22Rv1 (cell line): ENCODE results near the gene BBS1.

Experiments used
- ZFX ChIP-seq: fragments of 450-650 bp; IDR thresholded peaks from 2 replicates; pipeline ENCODE4 v1.6.1; 2017; ENCODE audit warnings: antibody characterized with exemption, borderline replicate concordance
- TF ChIP-seq, protein P1 (sequence below): fragments of 450-650 bp; IDR thresholded peaks from 2 replicates; pipeline ENCODE4 v1.5.1; 2017; ENCODE audit warnings: mild to moderate bottlenecking

DNA sequence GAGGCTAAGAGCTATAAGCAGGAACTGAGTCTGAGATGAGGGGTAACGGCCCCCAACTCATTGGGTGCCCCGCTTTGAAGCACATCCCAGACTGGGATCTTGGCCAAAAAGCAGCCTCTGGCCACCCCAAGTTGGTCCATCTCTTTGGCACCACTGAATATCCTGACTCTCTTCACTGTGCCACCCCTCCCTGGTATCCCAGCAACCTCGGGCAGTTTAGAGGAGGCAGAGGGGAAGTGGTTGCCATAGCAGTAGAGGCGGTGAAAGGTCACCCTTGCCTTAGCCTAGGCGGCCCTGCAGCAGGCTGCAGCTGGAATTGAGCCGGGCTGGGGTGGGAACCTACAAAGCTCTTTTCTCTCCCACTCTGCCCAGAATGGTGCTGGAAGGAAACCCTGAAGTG lies 42.7 kb upstream of the BBS1 start:
- TF ChIP-seq, protein P1, sequence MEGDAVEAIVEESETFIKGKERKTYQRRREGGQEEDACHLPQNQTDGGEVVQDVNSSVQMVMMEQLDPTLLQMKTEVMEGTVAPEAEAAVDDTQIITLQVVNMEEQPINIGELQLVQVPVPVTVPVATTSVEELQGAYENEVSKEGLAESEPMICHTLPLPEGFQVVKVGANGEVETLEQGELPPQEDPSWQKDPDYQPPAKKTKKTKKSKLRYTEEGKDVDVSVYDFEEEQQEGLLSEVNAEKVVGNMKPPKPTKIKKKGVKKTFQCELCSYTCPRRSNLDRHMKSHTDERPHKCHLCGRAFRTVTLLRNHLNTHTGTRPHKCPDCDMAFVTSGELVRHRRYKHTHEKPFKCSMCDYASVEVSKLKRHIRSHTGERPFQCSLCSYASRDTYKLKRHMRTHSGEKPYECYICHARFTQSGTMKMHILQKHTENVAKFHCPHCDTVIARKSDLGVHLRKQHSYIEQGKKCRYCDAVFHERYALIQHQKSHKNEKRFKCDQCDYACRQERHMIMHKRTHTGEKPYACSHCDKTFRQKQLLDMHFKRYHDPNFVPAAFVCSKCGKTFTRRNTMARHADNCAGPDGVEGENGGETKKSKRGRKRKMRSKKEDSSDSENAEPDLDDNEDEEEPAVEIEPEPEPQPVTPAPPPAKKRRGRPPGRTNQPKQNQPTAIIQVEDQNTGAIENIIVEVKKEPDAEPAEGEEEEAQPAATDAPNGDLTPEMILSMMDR = no peak
- no peak for TF ChIP-seq ZFX
